ENCODE measurements around the gene BAD.

The BAD gene

GRCh38 chr11:64275841-64276240 lies 8.6 kb downstream of the BAD start:
- no peak for DNase-seq (ENCODE audit: low read depth in 2 of 2)

DNA sequence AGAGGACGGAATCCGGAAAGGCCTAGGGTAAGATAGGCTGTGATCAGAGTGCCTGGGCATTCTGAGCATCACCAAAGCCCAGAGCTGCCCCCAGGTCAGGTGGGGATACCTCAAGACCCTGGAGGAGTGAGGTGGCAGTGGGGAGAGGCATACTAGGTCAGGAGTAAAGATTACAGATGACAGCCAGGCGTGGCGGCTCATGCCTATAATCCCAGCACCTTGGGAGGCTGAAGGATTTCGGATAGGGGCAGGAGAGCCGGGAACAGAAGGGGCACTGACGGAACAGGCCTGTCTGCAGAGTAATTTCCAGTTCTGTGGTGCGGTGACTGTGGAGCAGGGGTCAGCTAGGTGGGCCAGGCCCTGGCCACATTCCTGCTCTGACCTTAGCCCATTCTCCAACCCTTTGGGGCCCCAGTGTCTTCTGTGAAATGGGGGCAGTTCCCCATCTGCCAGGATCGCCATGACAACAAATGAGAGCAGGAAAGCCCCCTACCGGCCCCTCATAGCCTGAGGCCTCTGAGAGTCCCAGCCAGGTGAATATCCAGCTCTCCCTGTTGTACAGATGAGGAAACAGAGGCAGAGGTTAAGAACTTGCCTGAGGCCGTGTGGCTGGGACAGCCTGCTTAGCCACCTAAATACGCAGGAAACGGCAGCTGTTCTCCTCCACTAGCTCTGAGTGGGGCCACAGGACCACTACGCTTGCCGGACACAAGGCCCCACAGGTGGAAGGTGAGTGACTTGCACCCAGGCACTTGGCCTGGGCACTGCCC lies 9.2 kb downstream of the BAD start:
- DNase-seq (ENCODE audit: low read depth in 2 of 2), result no peak

DNA sequence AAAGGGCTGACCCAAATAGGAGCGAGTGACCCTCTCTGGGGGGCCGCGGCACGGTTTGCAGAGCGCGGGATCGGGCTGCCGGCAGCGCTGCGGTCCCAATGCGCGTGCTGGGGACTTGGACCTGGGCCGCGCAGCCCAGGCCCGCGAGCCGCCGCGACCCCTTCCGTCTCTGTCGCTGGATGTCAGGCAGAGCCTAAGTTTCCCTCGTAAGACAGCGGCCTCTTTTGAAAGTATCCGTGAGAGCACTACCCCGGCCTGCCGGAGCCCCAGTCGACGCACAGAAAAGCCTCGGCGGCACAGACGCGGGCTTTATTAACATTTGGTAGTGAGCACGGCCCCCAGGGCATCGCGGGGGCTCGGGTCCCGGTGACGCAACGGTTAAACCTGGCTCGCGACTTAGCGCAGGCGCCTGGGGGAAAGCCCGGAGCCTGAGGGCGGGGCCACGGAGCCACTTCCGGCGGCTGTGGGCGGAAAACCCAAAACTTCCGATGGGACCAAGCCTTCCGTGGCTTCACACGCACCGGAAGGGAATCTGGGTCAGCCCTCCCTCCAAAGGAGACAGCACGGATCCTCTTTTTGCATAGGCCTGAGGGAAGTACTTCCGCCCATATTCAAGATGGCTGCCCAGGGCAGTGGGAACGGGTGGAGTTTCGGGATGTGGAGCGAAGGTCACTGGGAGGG lies 14.8 kb downstream of the BAD start:
- peak; percentile 94 to 98 for DNase-seq (ENCODE audit: low read depth in 2 of 2)

DNA sequence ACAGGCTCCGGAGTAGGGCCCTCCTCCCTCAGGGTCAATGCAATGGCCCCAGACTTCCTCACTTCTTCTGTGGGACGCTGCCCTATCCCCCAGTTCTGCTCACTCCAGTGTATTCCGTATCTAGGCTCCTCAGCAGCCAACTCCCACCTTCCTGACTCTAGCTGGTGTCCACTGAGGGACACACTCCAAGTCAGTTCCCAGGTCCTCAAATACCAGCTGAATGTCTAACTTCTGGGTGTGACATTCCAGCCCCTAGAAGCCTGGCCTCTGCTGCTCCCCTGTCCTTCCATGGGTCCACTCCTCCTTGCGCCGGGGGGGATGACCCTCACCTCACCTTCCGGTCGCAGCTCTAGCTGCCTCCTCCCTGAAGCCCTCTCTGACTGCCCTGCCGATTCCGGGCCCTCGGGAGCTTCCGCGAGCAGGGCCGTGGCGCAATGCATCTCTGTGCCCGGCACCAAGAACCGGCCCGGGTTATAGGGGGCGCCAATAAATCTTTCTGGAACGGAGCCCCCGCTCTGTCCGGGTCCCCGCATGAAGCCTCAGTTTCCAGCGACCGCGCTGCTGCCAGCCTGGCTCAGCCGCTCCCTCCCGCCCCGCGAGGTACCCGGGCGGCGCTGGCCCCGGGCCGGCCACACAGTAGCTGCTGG lies 15.4 kb downstream of the BAD start:
- DNase-seq (ENCODE audit: low read depth in 2 of 2), result peak in 1 of 2 donors; percentile 45

DNA sequence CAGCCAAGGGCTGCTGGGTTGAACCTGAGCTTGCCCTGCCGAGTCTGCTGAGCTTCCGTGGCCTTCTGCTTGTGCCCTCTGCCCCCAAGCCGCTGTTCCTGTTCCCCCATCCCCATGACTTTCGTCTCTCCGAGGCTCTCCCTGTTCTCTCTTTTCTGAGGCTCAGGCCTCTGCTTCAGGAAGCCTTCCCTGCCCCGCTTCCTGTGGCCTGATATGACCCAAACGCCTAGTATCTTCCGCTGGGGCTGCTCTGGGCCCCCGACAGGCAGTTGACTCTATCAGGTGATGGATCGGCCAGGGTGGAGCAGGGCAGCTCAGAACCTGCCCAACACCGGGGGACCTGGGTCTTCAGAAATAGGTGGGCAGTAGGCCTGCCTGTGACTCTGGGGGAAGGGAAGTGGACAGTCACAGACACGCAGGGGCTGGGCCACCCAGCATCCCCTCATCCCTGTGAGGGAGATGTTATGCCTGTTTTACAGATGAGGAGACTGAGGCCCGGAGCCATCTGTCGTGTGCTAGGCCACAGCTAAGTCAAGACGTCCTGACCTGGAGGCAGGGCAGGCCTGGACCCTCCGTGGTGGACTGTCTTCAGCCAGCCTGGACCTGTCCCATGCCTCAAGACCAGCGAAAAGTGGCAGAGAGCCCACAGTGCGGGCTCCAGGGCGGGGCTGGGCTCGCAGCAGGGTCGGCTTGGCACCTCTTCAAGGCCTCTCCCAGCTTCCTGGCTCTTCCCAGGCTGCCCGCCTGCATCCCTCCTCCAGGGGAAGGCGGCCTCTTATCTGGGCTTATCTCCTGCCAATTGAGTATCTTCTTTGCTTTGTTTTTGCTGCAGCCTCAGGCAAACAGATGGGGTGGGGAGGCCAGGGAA lies 16.2 kb downstream of the BAD start:
- DNase-seq (ENCODE audit: low read depth in 2 of 2), result no peak

GRCh38 chr11:64267207-64267945 lies 17.1 kb downstream of the BAD start:
- no peak for DNase-seq (ENCODE audit: low read depth in 2 of 2)

DNA sequence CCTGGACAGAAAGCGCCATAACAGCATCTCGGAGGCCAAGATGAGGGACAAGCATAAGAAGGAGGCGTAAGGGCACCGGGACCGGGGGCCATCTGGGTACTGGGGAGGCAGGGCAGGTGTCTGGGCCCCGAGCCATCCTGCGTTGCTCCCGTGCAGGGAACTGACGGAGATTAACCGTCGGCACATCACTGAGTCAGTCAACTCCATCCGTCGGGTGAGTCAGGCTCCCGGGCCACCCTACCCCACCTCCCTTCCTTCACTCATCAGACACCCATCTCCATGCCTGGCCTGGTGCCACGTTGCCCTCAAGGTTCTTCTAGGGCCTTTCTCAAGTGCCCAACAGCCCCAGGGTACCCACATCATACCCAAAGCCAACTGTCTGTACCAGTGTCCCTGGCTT lies 18.1 kb downstream of the BAD start:
- no peak for DNase-seq (ENCODE audit: low read depth in 2 of 2)

GRCh38 chr11:64265176-64266160 lies 19.0 kb downstream of the BAD start:
- no peak for DNase-seq (ENCODE audit: low read depth in 2 of 2)

DNA sequence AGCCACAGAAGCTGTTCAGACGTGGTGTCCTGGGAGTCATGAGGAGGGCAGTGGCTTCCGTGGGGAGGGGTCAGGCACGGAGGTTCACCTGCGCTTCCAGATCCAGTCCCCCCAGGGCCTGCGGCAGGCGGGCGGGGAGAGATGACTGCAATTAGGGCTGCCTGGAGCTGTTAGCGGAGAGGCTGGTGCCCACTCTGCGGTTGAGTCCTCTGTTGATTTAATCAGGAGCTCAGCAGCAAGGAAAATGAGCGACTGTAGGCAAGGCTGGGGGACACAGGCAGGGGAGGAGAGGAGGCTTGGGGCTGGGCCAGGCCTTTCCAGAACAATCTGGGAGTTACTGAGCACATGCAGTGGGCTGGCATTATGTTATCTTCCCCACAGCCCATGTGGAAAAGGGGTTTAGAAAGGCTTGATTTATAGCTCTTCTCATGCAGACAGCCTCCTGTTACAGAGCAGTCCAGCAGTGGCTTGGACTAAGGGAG lies 20.1 kb downstream of the BAD start:
- no peak for DNase-seq (ENCODE audit: low read depth in 2 of 2)

- no peak for DNase-seq (ENCODE audit: low read depth in 2 of 2)
These were observed 20.5 kb downstream of the BAD start for GRCh38 chr11:64263947-64264317.

GRCh38 chr11:64263021-64263946 lies 21.2 kb downstream of the BAD start:
- DNase-seq (ENCODE audit: low read depth in 2 of 2), result no peak

DNA sequence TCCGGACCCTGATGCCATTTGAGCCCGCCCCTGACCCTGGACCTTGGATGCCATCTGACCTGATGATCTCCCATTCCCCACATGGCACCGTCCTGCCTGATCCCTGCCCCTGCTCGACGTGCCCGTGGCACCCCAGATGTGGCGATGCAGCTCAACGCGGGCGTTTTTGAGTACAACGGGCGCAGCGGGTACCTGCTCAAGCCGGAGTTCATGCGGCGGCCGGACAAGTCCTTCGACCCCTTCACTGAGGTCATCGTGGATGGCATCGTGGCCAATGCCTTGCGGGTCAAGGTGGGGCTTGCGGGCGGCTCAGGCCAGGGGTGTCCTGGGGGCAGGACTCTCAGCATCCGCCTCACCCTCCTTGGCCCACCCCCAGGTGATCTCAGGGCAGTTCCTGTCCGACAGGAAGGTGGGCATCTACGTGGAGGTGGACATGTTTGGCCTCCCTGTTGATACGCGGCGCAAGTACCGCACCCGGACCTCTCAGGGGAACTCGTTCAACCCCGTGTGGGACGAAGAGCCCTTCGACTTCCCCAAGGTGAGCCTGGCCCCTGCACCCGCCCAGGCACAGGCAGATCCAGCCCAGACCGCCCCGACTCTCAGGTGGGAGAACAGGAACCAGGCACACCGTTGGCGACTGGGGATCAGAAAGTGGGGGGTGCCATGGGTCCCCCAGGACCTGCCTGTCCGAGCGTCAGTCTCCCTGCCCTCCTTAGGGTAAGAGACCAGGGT lies 22.0 kb downstream of the BAD start:
- DNase-seq (ENCODE audit: low read depth in 2 of 2), result no peak

GRCh38 chr11:64261556-64262080 lies 22.8 kb downstream of the BAD start:
- no peak for DNase-seq (ENCODE audit: low read depth in 2 of 2)

- DNase-seq (ENCODE audit: low read depth in 2 of 2), result no peak
These were observed 24.2 kb downstream of the BAD start for GRCh38 chr11:64260147-64260708.

- no peak for DNase-seq (ENCODE audit: low read depth in 2 of 2)
These were observed 24.9 kb downstream of the BAD start for GRCh38 chr11:64259533-64260067.

- DNase-seq (ENCODE audit: low read depth in 2 of 2), result no peak
These were observed 25.4 kb downstream of the BAD start for GRCh38 chr11:64258946-64259532.

DNA sequence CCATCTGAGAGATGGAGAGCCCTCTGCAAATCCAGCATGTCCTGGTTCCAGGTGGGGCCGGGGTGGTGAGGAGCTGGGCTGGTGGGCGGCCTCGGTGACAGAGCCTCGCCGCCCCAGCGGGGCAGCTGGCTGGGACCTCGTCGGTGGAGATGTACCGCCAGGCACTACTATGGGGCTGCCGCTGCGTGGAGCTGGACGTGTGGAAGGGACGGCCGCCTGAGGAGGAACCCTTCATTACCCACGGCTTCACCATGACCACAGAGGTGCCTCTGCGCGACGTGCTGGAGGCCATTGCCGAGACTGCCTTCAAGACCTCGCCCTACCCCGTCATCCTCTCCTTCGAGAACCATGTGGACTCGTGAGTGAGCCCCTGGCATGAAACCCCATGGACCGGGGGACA lies 26.1 kb downstream of the BAD start:
- no peak for DNase-seq (ENCODE audit: low read depth in 2 of 2)

Data from stimulated activated CD4-positive, alpha-beta T cell treated with anti-CD3 and anti-CD28 coated beads, Interleukin-1b, Interleukin-23, amount 100 ng/mL, for 4 hours (primary cell).